Testis (tissue), 3 donors: ENCODE results near the gene ZNF367. TPM values are rescaled to one million over a fixed set of nuclear protein-coding genes. Genes with fewer than 3 reads are reported as not detected.

Experiments used
- DNase-seq: peaks from one replicate; pipeline ENCODE4 v3.0.0-alpha.2; 2019
- H3K27ac ChIP-seq, 2 donors: fragments of 200-600 bp; sonication (generic); one replicate each; pipeline ENCODE4 v1.5.1; 2019
- H3K27me3 ChIP-seq: fragments of 200-600 bp; sonication (generic); one replicate; pipeline ENCODE4 v1.5.1; 2019
- H3K36me3 ChIP-seq: fragments of 200-600 bp; sonication (generic); one replicate; pipeline ENCODE4 v1.5.1; 2017; ENCODE audit warnings: low read depth; ENCODE audit errors: missing control alignments
- H3K4me1 ChIP-seq: fragments of 200-600 bp; sonication (generic); one replicate; pipeline ENCODE4 v1.5.1; 2019
- H3K4me3 ChIP-seq, 2 donors: fragments of 200-600 bp; sonication (generic); one replicate each; pipeline ENCODE4 v1.5.1; 2017 to 2019
- H3K9me3 ChIP-seq: fragments of 200-600 bp; sonication (generic); one replicate; pipeline ENCODE4 v1.5.1; 2017
- POLR2A ChIP-seq: fragments of 450-650 bp; IDR thresholded peaks from one replicate; pipeline ENCODE4 v1.6.1; 2017; ENCODE audit warnings: antibody characterized with exemption, mild to moderate bottlenecking, moderate library complexity
- WGBS, 2 donors: methylation state at CpG; one replicate each; pipeline ENCODE4 v1.1.5; 2018; 5-methylcytosine and 5-hydroxymethylcytosine counted together
- intact Hi-C: fragments of 100-400 bp; cut with DNase I; formaldehyde crosslinking; loops from one replicate; pipeline ENCODE4 v1.15.1; 2023; ENCODE audit warnings: low total_unique reads
- polyA plus RNA-seq: library from polyadenylated mRNA; stranded (reverse); fragments of 350-450 nt; fragmentation: Illumina TruSeq; extraction: RNeasy Lipid Tissue Mini Kit (QIAGEN cat#74804); gene quantifications from one replicate; pipeline ENCODE4 v1.2.3, GENCODE V29; 2014; ENCODE audit warnings: low read depth, low replicate concordance; ENCODE audit not compliant: insufficient read depth
- total RNA-seq, 2 donors: library from RNA; depleted of rRNA; stranded (reverse); fragments of >200 nt; gene quantifications; one replicate each; pipeline ENCODE4 v1.2.3, GENCODE V29; 2016
- TF ChIP-seq, protein P1 (sequence below), 3 experiments: fragments of 450-650 bp in 2 of 3; fragments of 200-600 bp in 1 of 3; sonication (generic) in 1 of 3; IDR thresholded peaks; one replicate each; pipeline ENCODE4 v1.5.1; 2016 to 2019; ENCODE audit warnings: antibody characterized with exemption in 3 of 3, mild to moderate bottlenecking in 2 of 3, moderate library complexity in 1 of 3

Gene ZNF367
- total and polyA plus RNA-seq, 3 donors from 2014 or later, result 6.9 to 11.3 (median 10.6) TPM

DNA sequence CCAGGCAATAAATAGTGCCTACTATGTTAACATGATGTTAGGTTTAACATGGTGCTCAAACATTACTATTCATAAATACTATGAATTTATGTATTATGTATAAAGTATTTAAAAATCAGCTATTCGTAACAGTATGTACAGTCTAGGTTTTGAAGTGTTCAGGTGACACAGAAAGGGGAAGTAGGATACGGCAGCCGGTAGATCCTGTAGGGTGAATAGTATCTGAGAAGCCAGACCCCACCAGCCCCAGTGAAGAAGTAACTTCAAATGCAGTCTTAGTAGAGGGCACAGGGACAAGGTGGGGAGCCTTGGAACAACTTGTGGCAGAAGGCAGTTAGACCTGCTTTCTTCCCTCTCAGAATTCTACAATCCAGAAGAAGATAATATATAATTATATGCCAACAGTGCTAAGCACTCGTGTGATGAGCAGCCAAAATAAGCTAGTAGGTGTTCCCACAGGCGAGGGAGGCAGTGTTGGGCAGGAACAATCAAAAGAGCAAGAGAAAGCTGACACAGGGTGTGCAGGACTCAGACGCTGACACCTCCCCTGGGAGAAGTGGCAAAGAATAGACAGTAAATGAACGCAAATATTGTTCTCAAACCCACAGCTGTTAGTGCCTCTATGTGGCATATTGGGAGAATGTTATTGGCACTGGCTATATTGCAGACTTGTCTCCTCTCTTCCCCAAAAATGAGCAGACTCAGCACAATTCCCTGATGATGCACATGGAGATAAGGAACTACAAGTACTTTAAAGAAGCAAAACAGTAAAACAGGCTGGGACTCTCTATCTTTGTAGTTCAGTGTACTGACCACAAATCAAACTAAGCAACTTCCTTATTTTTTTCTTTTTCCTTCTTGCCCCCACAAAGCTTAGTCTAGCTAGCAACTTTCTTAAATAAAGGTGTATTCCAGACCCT is 4.6 kb downstream of the ZNF367 start:
- 64 to 68% methylated on average over 7 of the region's 7 CpGs for WGBS, 2 donors
- H3K36me3 ChIP-seq, result no peaks in the 10 kb centered on the region
- no peak for TF ChIP-seq POLR2A
- TF ChIP-seq, protein P1, sequence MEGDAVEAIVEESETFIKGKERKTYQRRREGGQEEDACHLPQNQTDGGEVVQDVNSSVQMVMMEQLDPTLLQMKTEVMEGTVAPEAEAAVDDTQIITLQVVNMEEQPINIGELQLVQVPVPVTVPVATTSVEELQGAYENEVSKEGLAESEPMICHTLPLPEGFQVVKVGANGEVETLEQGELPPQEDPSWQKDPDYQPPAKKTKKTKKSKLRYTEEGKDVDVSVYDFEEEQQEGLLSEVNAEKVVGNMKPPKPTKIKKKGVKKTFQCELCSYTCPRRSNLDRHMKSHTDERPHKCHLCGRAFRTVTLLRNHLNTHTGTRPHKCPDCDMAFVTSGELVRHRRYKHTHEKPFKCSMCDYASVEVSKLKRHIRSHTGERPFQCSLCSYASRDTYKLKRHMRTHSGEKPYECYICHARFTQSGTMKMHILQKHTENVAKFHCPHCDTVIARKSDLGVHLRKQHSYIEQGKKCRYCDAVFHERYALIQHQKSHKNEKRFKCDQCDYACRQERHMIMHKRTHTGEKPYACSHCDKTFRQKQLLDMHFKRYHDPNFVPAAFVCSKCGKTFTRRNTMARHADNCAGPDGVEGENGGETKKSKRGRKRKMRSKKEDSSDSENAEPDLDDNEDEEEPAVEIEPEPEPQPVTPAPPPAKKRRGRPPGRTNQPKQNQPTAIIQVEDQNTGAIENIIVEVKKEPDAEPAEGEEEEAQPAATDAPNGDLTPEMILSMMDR (IDR thresholded peaks at IDR 0.05), result no peak
- no peak overlapping the region for H3K4me3 ChIP-seq
- no peak overlapping the region for H3K27ac ChIP-seq
- no peaks in the 10 kb centered on the region for H3K27me3 ChIP-seq
- H3K9me3 ChIP-seq, result no peaks in the 10 kb centered on the region
- H3K4me1 ChIP-seq, result no peaks in the 10 kb centered on the region
- DNase-seq, result no peak
- intact Hi-C loops, result no loop called here

DNA sequence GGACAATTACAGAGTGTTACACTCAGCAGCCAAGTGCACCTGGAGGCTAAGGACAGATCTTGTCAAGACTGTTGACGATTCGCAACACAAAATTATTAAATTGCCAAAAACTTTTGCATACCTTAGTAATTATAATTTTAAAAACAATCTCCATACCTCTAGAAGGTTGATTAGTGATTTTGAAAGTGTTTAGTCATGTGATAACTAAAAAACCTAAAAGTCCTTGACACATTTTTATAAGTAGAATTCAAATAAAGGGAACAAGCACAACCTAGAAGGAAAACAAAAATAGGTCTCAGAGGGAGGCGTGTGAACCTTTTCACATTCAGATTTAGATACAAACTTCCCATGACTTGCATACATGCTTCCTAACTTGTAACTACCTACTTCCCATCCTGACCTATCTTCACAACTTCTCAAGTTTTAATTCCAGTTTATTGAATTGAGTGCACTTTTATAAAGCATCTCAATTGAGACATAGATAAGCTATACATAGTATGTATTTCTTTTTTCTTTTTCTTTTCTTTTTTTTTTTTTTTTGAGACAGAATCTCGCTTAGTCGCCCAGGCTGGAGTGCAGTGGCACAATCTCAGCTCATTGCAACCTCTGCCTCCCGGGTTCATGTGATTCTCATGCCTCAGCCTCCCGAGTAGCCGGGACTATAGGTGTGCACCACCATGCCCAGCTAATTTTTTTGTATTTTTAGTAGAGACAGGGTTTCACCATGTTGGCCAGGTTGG is 5.8 kb downstream of the ZNF367 start:
- no peaks in the 10 kb centered on the region for H3K9me3 ChIP-seq
- DNase-seq, result no peak
- intact Hi-C loops, result no loop called here
- H3K36me3 ChIP-seq, result no peaks in the 10 kb centered on the region
- no peak overlapping the region for H3K27ac ChIP-seq
- no peaks in the 10 kb centered on the region for H3K27me3 ChIP-seq
- WGBS, 2 donors, result 85% methylated on average over 8 of the region's 8 CpGs
- H3K4me3 ChIP-seq, result no peak overlapping the region
- no peak for TF ChIP-seq POLR2A
- TF ChIP-seq, protein P1 (IDR thresholded peaks at IDR 0.05), result no peak
- H3K4me1 ChIP-seq, result no peaks in the 10 kb centered on the region

DNA sequence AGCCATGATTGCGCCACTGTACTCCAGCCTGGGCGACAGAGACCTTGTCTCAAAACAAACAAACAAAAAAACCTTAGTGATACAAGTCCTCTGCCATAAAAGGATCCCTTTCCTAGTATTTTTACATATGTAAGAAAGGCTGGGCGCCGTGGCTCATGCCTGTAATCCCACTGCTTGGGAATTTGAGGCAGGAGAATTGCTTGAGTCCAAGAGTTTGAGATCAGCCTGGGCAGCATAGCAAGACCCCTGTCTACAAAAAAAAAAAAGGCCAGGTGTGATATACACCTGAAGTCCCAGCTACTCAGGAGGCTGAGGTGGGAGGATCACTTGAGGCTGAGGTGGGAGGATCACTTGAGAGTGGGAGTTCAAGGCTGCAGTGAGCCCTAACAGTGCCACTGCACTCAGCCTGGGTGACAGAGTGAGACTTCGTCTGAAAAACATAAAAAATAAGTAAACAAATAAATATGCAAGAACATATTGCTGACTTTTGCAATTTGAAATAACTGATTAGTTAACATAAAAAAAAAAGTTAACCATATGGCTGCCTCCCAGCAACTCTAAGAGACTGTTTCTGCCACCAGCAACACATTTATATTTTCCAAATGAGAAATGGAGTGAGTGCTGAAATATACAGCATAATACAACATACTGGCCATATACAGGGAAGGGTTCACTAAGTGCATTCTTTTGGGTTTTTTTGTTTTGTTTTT is 6.9 kb downstream of the ZNF367 start:
- intact Hi-C loops, result no loop called here

DNA sequence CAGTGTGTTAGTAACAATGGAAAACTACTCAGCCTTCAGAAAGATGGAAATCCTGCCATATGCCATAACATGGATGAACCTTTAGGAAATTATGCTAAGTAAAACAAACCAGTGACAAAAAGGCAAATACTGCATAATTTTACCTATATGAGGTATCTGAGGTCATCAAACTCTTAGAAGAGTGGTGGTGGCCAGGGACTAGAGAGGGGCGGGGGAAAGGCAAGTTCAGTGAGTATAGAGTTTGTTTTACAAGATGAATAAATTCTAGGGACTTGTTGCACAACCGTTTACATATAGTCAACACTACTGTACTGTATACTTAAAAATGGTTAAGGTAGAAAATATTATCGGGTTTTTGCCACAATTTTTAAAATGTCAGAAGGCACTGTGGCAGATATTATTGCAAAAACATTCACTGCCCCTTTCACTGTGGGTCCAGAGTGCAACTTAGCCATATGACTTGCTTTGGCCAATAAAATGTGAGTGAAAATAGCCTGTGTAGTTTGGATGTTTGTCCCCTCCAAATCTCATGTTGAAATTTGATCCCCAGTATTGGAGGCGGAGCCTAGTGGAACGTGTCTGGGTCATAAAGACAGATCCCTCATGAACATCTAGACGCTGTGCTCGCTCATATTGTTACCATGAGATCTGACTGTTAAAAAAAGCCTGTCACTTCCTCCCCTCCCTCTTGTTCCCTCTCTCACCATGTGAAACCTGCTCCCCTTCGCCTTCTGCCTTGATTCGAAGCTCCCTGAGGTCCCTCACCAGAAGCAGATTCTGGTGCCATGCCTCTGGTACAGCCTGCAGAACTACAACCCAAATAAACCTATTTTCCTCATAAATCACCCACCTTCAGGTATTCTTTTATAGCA is 9.5 kb downstream of the ZNF367 start:
- no peaks in the 10 kb centered on the region for H3K27me3 ChIP-seq

More for the DNA sequence above, 6.9 kb downstream of the ZNF367 start:
- DNase-seq, result no peak
- Histone ChIP-seq H3K27ac (no peak overlapping the region), H3K9me3 (no peaks in the 10 kb centered on the region), H3K27me3 (no peaks in the 10 kb centered on the region), H3K4me3 (no peak overlapping the region), H3K36me3 (no peaks in the 10 kb centered on the region), H3K4me1 (no peaks in the 10 kb centered on the region)
- TF ChIP-seq, protein P1 (IDR thresholded peaks at IDR 0.05), result no peak
- no peak for TF ChIP-seq POLR2A
- WGBS, 2 donors, result 90 to 95% methylated on average over 5 of the region's 5 CpGs

More for the DNA sequence above, 9.5 kb downstream of the ZNF367 start:
- H3K36me3 ChIP-seq, result no peaks in the 10 kb centered on the region
- H3K9me3 ChIP-seq, result no peaks in the 10 kb centered on the region
- H3K4me3 ChIP-seq, result no peak overlapping the region
- no peak overlapping the region for H3K27ac ChIP-seq
- no peak for TF ChIP-seq POLR2A
- TF ChIP-seq, protein P1 (IDR thresholded peaks at IDR 0.05), result no peak
- no peaks in the 10 kb centered on the region for H3K4me1 ChIP-seq
- intact Hi-C loops, result no loop called here
- WGBS, 2 donors, result 57 to 72% methylated on average over 9 of the region's 9 CpGs
- DNase-seq, result no peak
